GM19035 (cell line): ENCODE results near the gene GRK3.

Experiments
- ATAC-seq: cut with Tn5 transposase; IDR thresholded peaks from one replicate; pipeline ENCODE4 v1.9.1; 2021; ENCODE audit not compliant: unreplicated experiment

Gene GRK3

DNA sequence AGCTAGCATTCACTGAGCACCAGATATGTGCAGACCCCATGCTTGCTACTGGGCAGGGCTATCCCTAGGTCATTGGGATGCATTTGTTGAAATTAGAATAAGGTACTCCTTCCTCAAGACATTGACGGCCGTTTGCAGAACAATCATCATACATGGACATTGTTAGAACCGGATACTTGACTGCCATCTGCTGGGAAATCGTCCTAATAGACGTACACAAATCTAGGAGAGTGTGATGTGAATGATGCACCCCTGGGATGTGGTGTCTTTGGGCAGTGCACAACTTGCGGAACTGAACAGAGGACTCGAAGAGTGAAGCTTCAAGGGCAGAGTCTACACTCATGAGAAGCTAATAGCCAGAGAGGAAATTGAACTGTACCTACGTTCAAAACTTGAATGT lies 213.4 kb downstream of the GRK3 start:
- ATAC-seq, result no peak
